ENCODE results near the gene DTX1.
A peak's percentile ranks its signal among the peaks of the same experiment; 100 is the strongest.

DTX1 gene

GRCh38 chr12:113073586-113073985 is 17.1 kb downstream of the DTX1 start:
- Histone ChIP-seq H3K36me3 (ENCODE audit: control insufficient read depth, low read length) (peaks cover 87% of the 10 kb centered on the region), H3K27ac (ENCODE audit: low read depth, low read length) (peak overlapping the region; percentile 99)

GRCh38 chr12:113075137-113075683 is 18.7 kb downstream of the DTX1 start:
- peak overlapping the region; percentile 99 for H3K4me2 ChIP-seq (ENCODE audit: low read length)
- peaks cover 4% of the 10 kb centered on the region; the same call in 1 of the 2 replicates for H4K20me1 ChIP-seq (ENCODE audit: control insufficient read depth, insufficient read depth, low read depth, low read length)
- peaks cover 84% of the 10 kb centered on the region for H3K79me2 ChIP-seq (ENCODE audit: control insufficient read depth, low read length)
- H3K9me3 ChIP-seq (ENCODE audit: control insufficient read depth, insufficient read depth, low read length): no peaks in the 10 kb centered on the region
- TF ChIP-seq CTCF (IDR thresholded peaks at IDR 0.05; ENCODE audit: low read depth, low read length, poor library complexity, severe bottlenecking) (no peak), EZH2phosphoT487 (IDR thresholded peaks at IDR 0.05; ENCODE audit: borderline replicate concordance, low read length) (no peak)
- H3K4me3 ChIP-seq (ENCODE audit: low read length): peak overlapping the region; percentile 59
- H3K9me2 ChIP-seq (replicated peaks; ENCODE audit: control insufficient read depth, low read length): no peaks in the 10 kb centered on the region
- peaks cover 87% of the 10 kb centered on the region for H3K36me3 ChIP-seq (ENCODE audit: control insufficient read depth, low read length)
- peak overlapping the region; percentile 99 for H3K27ac ChIP-seq (ENCODE audit: low read depth, low read length)
- H3F3A ChIP-seq (ENCODE audit: control insufficient read depth, insufficient read depth): peaks cover 77% of the 10 kb centered on the region
- H3K27me3 ChIP-seq (ENCODE audit: control insufficient read depth, low read length): no peaks in the 10 kb centered on the region
- H3K4me1 ChIP-seq (ENCODE audit: control insufficient read depth, low read length): peaks cover 96% of the 10 kb centered on the region

More at GRCh38 chr12:113073586-113073985, 17.1 kb downstream of the DTX1 start:
- H3F3A ChIP-seq (ENCODE audit: control insufficient read depth, insufficient read depth): peaks cover 79% of the 10 kb centered on the region
- no peaks in the 10 kb centered on the region for H3K9me3 ChIP-seq (ENCODE audit: control insufficient read depth, insufficient read depth, low read length)
- no peaks in the 10 kb centered on the region for H4K20me1 ChIP-seq (ENCODE audit: control insufficient read depth, insufficient read depth, low read depth, low read length)
- H3K4me3 ChIP-seq (ENCODE audit: low read length): peak overlapping the region; percentile 59
- peaks cover 84% of the 10 kb centered on the region for H3K79me2 ChIP-seq (ENCODE audit: control insufficient read depth, low read length)
- no peaks in the 10 kb centered on the region for H3K27me3 ChIP-seq (ENCODE audit: control insufficient read depth, low read length)
- H3K4me1 ChIP-seq (ENCODE audit: control insufficient read depth, low read length): peaks cover 96% of the 10 kb centered on the region
- TF ChIP-seq EZH2phosphoT487 (IDR thresholded peaks at IDR 0.05; ENCODE audit: borderline replicate concordance, low read length) (no peak), CTCF (IDR thresholded peaks at IDR 0.05; ENCODE audit: low read depth, low read length, poor library complexity, severe bottlenecking) (no peak)
- H3K9me2 ChIP-seq (replicated peaks; ENCODE audit: control insufficient read depth, low read length): no peaks in the 10 kb centered on the region
- H3K4me2 ChIP-seq (ENCODE audit: low read length): peak overlapping the region; percentile 99

- TF ChIP-seq EZH2phosphoT487 (IDR thresholded peaks at IDR 0.05; ENCODE audit: borderline replicate concordance, low read length): no peak
- Histone ChIP-seq H3K4me1 (ENCODE audit: control insufficient read depth, low read length) (peaks cover 96% of the 10 kb centered on the region), H3K4me2 (ENCODE audit: low read length) (peak overlapping the region; percentile 49), H3K27me3 (ENCODE audit: control insufficient read depth, low read length) (no peaks in the 10 kb centered on the region), H3K9me3 (ENCODE audit: control insufficient read depth, insufficient read depth, low read length) (no peaks in the 10 kb centered on the region), H3K9me2 (replicated peaks; ENCODE audit: control insufficient read depth, low read length) (no peaks in the 10 kb centered on the region), H4K20me1 (ENCODE audit: control insufficient read depth, insufficient read depth, low read depth, low read length) (peaks cover 4% of the 10 kb centered on the region; the same call in 1 of the 2 replicates), H3K79me2 (ENCODE audit: control insufficient read depth, low read length) (peaks cover 84% of the 10 kb centered on the region), H3F3A (ENCODE audit: control insufficient read depth, insufficient read depth) (peaks cover 74% of the 10 kb centered on the region), H3K4me3 (ENCODE audit: low read length) (peak overlapping the region; percentile 26), H3K27ac (ENCODE audit: low read depth, low read length) (peak overlapping the region; percentile 99), H3K36me3 (ENCODE audit: control insufficient read depth, low read length) (peaks cover 87% of the 10 kb centered on the region)
Measured at GRCh38 chr12:113077057-113077858, 20.7 kb downstream of the DTX1 start.

- Histone ChIP-seq H3K36me3 (ENCODE audit: control insufficient read depth, low read length) (peaks cover 89% of the 10 kb centered on the region), H3K9me2 (replicated peaks; ENCODE audit: control insufficient read depth, low read length) (no peaks in the 10 kb centered on the region), H3K9me3 (ENCODE audit: control insufficient read depth, insufficient read depth, low read length) (no peaks in the 10 kb centered on the region), H3K27me3 (ENCODE audit: control insufficient read depth, low read length) (no peaks in the 10 kb centered on the region), H3K79me2 (ENCODE audit: control insufficient read depth, low read length) (peaks cover 84% of the 10 kb centered on the region), H3F3A (ENCODE audit: control insufficient read depth, insufficient read depth) (peaks cover 75% of the 10 kb centered on the region), H3K27ac (ENCODE audit: low read depth, low read length) (peak overlapping the region; percentile 99), H3K4me3 (ENCODE audit: low read length) (peak overlapping the region; percentile 49), H3K4me1 (ENCODE audit: control insufficient read depth, low read length) (peaks cover 96% of the 10 kb centered on the region), H3K4me2 (ENCODE audit: low read length) (peak overlapping the region; percentile 52), H4K20me1 (ENCODE audit: control insufficient read depth, insufficient read depth, low read depth, low read length) (peaks cover 4% of the 10 kb centered on the region; the same call in 1 of the 2 replicates)
- TF ChIP-seq CTCF (IDR thresholded peaks at IDR 0.05; ENCODE audit: low read depth, low read length, poor library complexity, severe bottlenecking) (no peak), EZH2phosphoT487 (IDR thresholded peaks at IDR 0.05; ENCODE audit: borderline replicate concordance, low read length) (no peak)
Measured at GRCh38 chr12:113077859-113078255, 21.3 kb downstream of the DTX1 start.
